SK-N-SH treated with all-trans-retinoic acid at 6 μM for 48 hours (cell line): ENCODE results near the gene DIAPH3.

Source experiments
- ATAC-seq: fragments of 200-7000 bp; cut with Tn5 transposase; 3 replicates; pipeline ENCODE4 v1.9.1; 2020; ENCODE audit warnings: mild to moderate bottlenecking, moderate library complexity
- BACH2 ChIP-seq: fragments of 250-450 bp; sonication (Bioruptor Pico); IDR thresholded peaks from 2 replicates; pipeline ENCODE4 v1.9.0; 2021; ENCODE audit warnings: mild to moderate bottlenecking, borderline replicate concordance
- CSDC2 ChIP-seq: fragments of 250-450 bp; sonication (Bioruptor Pico); IDR thresholded peaks from 2 replicates; pipeline ENCODE4 v1.5.0; 2020; ENCODE audit warnings: mild to moderate bottlenecking, moderate library complexity
- ESRRG ChIP-seq: fragments of 250-450 bp; sonication (Bioruptor Pico); IDR thresholded peaks from 2 replicates; pipeline ENCODE4 v1.6.1; 2021; ENCODE audit warnings: mild to moderate bottlenecking
- GLIS3 ChIP-seq: fragments of 250-450 bp; sonication (Bioruptor Pico); IDR thresholded peaks from 2 replicates; pipeline ENCODE4 v1.5.0; 2020; ENCODE audit warnings: mild to moderate bottlenecking, moderate library complexity
- ISL1 ChIP-seq: fragments of 250-450 bp; sonication (Bioruptor Pico); IDR thresholded peaks from 2 replicates; pipeline ENCODE4 v2.1.2; 2022; ENCODE audit warnings: mild to moderate bottlenecking, moderate library complexity
- OSR1 ChIP-seq: fragments of 250-450 bp; sonication (Bioruptor Pico); IDR thresholded peaks from 2 replicates; pipeline ENCODE4 v1.8.0; 2022; ENCODE audit warnings: moderate library complexity, mild to moderate bottlenecking, inconsistent platforms
- PPARA ChIP-seq: fragments of 250-450 bp; sonication (Bioruptor Pico); IDR thresholded peaks from 2 replicates; pipeline ENCODE4 v1.5.0; 2020; ENCODE audit warnings: mild to moderate bottlenecking, borderline replicate concordance
- RARB ChIP-seq: fragments of 250-450 bp; sonication (Bioruptor Pico); IDR thresholded peaks from 2 replicates; pipeline ENCODE4 v1.8.0; 2021; ENCODE audit warnings: mild to moderate bottlenecking, moderate library complexity
- SNAI2 ChIP-seq: fragments of 250-450 bp; sonication (Bioruptor Pico); IDR thresholded peaks from 2 replicates; pipeline ENCODE4 v1.5.0; 2020; ENCODE audit warnings: mild to moderate bottlenecking, moderate library complexity
- TCF4 ChIP-seq: fragments of 250-450 bp; sonication (Bioruptor Pico); IDR thresholded peaks from 2 replicates; pipeline ENCODE4 v1.8.0; 2021; ENCODE audit warnings: mild to moderate bottlenecking, moderate library complexity, borderline replicate concordance
- ZC3H10 ChIP-seq: fragments of 250-450 bp; sonication (Bioruptor Pico); IDR thresholded peaks from 2 replicates; pipeline ENCODE4 v1.5.1; 2021; ENCODE audit warnings: mild to moderate bottlenecking, moderate library complexity
- ZFP3 ChIP-seq: fragments of 250-450 bp; sonication (Bioruptor Pico); IDR thresholded peaks from 2 replicates; pipeline ENCODE4 v1.5.0; 2020; ENCODE audit warnings: mild to moderate bottlenecking, moderate library complexity
- ZFP30 ChIP-seq: fragments of 450-650 bp; formaldehyde crosslinking; IDR thresholded peaks from 2 replicates; pipeline ENCODE4 v1.5.0; 2022; ENCODE audit warnings: mild to moderate bottlenecking, moderate library complexity
- ZNF565 ChIP-seq: fragments of 450-650 bp; formaldehyde crosslinking; conservative IDR thresholded peaks from 2 replicates; pipeline ENCODE4 v1.5.0; 2020; ENCODE audit warnings: low read depth, mild to moderate bottlenecking, moderate library complexity
- ZNF8 ChIP-seq: fragments of 450-650 bp; formaldehyde crosslinking; IDR thresholded peaks from 2 replicates; pipeline ENCODE4 v1.5.0; 2020; ENCODE audit warnings: mild to moderate bottlenecking, moderate library complexity
- TF ChIP-seq, protein P1 (sequence below): fragments of 250-450 bp; sonication (Bioruptor Pico); IDR thresholded peaks from 2 replicates; pipeline ENCODE4 v1.5.1; 2021; ENCODE audit warnings: mild to moderate bottlenecking, moderate library complexity
- TF ChIP-seq, protein P2 (sequence below): fragments of 250-450 bp; sonication (Bioruptor Pico); IDR thresholded peaks from 2 replicates; pipeline ENCODE4 v1.8.0; 2020; ENCODE audit warnings: mild to moderate bottlenecking, moderate library complexity, borderline replicate concordance
- TF ChIP-seq, protein P3 (sequence below): fragments of 250-450 bp; sonication (Bioruptor Pico); IDR thresholded peaks from 2 replicates; pipeline ENCODE4 v1.8.0; 2021; ENCODE audit warnings: low read depth, mild to moderate bottlenecking, moderate library complexity, borderline replicate concordance
- TF ChIP-seq, protein P4 (sequence below): fragments of 250-450 bp; sonication (Bioruptor Pico); IDR thresholded peaks from 2 replicates; pipeline ENCODE4 v1.5.1; 2020; ENCODE audit warnings: low read depth, mild to moderate bottlenecking, moderate library complexity
- TF ChIP-seq, protein P5 (sequence below): fragments of 250-450 bp; sonication (Bioruptor Pico); IDR thresholded peaks from 2 replicates; pipeline ENCODE4 v1.5.0; 2020; ENCODE audit warnings: mild to moderate bottlenecking, moderate library complexity

The DIAPH3 gene

DNA sequence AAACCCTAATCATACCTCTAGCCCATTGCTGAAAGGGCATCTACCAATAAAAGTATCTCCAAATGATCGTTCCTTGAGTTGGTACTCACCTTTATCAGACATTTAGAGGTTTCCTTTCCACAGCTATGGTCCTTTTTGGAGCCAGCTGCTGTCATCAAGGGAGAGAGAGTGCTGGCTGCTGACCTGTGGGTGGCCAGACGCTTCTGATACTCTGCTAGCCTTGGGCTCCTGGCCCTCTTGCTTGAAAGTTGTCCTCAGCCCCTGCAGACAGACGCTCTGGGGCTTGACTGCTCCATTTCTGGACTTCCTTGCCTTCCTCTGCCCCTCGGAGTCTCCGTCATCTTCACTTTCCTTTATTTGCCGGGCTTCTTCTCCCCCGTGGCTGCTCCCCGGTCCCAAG lies 499.1 kb downstream of the DIAPH3 start:
- ATAC-seq = no peak
- TF ChIP-seq, protein P1, sequence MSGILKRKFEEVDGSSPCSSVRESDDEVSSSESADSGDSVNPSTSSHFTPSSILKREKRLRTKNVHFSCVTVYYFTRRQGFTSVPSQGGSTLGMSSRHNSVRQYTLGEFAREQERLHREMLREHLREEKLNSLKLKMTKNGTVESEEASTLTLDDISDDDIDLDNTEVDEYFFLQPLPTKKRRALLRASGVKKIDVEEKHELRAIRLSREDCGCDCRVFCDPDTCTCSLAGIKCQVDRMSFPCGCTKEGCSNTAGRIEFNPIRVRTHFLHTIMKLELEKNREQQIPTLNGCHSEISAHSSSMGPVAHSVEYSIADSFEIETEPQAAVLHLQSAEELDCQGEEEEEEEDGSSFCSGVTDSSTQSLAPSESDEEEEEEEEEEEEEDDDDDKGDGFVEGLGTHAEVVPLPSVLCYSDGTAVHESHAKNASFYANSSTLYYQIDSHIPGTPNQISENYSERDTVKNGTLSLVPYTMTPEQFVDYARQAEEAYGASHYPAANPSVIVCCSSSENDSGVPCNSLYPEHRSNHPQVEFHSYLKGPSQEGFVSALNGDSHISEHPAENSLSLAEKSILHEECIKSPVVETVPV (CRISPR knock-in tag) = no peak
- no peak for TF ChIP-seq PPARA (CRISPR knock-in tag)
- TF ChIP-seq, protein P2, sequence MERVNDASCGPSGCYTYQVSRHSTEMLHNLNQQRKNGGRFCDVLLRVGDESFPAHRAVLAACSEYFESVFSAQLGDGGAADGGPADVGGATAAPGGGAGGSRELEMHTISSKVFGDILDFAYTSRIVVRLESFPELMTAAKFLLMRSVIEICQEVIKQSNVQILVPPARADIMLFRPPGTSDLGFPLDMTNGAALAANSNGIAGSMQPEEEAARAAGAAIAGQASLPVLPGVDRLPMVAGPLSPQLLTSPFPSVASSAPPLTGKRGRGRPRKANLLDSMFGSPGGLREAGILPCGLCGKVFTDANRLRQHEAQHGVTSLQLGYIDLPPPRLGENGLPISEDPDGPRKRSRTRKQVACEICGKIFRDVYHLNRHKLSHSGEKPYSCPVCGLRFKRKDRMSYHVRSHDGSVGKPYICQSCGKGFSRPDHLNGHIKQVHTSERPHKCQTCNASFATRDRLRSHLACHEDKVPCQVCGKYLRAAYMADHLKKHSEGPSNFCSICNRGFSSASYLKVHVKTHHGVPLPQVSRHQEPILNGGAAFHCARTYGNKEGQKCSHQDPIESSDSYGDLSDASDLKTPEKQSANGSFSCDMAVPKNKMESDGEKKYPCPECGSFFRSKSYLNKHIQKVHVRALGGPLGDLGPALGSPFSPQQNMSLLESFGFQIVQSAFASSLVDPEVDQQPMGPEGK (CRISPR knock-in tag) = no peak
- no peak for TF ChIP-seq GLIS3 (CRISPR knock-in tag)
- TF ChIP-seq ZC3H10 = no peak
- TF ChIP-seq ZFP3 (CRISPR knock-in tag) = no peak
- TF ChIP-seq ESRRG (CRISPR knock-in tag) = no peak
- TF ChIP-seq ZNF8 (CRISPR knock-in tag) = no peak

DNA sequence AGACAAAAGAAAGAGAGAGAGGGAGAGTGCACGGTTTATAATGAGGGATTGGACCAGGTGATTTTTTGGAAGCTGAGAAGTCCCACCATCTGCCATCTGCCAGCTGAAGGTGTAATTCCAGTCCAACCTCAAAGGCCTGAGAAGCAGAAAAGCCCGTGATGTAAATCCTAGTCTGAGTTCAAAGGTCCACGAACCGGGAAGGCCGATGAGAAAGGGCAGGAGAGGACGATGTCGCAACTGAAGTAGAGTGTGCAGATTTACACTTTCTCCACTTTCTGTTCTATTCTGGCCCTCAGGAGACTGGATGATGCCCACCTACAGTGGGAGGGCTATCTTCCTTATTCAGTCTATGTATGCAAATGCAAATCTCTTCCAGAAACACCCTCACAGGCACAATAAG lies 500.0 kb downstream of the DIAPH3 start:
- TF ChIP-seq, protein P3, sequence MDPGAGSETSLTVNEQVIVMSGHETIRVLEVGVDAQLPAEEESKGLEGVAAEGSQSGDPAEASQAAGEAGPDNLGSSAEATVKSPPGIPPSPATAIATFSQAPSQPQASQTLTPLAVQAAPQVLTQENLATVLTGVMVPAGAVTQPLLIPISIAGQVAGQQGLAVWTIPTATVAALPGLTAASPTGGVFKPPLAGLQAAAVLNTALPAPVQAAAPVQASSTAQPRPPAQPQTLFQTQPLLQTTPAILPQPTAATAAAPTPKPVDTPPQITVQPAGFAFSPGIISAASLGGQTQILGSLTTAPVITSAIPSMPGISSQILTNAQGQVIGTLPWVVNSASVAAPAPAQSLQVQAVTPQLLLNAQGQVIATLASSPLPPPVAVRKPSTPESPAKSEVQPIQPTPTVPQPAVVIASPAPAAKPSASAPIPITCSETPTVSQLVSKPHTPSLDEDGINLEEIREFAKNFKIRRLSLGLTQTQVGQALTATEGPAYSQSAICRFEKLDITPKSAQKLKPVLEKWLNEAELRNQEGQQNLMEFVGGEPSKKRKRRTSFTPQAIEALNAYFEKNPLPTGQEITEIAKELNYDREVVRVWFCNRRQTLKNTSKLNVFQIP (CRISPR knock-in tag) = no peak
- TF ChIP-seq SNAI2 (no peak), ZNF565 (no peak), TCF4 (CRISPR knock-in tag) (no peak), ZFP30 (CRISPR knock-in tag) (no peak), BACH2 (CRISPR knock-in tag) (no peak), ISL1 (CRISPR knock-in tag) (no peak), ZFP3 (CRISPR knock-in tag) (no peak), RARB (no peak), CSDC2 (no peak), ZNF8 (CRISPR knock-in tag) (no peak), ZC3H10 (no peak)
- TF ChIP-seq, protein P1 (CRISPR knock-in tag) = no peak
- TF ChIP-seq, protein P2 (CRISPR knock-in tag) = no peak
- TF ChIP-seq, all 23 proteins: peak for 0
- ATAC-seq = no peak

DNA sequence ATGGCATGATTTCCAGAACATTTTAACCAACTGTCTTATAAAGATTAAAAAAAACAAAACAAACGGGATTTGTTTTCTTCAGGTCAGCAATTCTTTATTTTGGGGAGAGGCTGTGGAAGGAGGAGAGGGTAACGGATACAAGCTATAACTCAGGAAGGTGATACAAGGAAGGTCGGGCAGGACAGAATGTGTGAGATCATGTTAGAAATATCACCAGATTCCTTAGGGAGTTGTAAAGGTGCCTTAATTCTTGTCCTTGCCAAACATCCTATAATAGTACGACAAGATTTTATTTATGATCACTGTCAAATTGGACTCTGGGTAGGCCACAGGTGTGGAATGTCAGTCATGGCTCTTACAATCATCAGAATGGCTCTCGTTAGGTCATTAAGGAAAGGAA lies 503.1 kb downstream of the DIAPH3 start:
- ATAC-seq = no peak
- TF ChIP-seq, protein P4, sequence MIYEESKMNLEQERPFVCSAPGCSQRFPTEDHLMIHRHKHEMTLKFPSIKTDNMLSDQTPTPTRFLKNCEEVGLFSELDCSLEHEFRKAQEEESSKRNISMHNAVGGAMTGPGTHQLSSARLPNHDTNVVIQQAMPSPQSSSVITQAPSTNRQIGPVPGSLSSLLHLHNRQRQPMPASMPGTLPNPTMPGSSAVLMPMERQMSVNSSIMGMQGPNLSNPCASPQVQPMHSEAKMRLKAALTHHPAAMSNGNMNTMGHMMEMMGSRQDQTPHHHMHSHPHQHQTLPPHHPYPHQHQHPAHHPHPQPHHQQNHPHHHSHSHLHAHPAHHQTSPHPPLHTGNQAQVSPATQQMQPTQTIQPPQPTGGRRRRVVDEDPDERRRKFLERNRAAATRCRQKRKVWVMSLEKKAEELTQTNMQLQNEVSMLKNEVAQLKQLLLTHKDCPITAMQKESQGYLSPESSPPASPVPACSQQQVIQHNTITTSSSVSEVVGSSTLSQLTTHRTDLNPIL (CRISPR knock-in tag) = no peak
- TF ChIP-seq ZFP3 (CRISPR knock-in tag) = no peak
- TF ChIP-seq, protein P5, sequence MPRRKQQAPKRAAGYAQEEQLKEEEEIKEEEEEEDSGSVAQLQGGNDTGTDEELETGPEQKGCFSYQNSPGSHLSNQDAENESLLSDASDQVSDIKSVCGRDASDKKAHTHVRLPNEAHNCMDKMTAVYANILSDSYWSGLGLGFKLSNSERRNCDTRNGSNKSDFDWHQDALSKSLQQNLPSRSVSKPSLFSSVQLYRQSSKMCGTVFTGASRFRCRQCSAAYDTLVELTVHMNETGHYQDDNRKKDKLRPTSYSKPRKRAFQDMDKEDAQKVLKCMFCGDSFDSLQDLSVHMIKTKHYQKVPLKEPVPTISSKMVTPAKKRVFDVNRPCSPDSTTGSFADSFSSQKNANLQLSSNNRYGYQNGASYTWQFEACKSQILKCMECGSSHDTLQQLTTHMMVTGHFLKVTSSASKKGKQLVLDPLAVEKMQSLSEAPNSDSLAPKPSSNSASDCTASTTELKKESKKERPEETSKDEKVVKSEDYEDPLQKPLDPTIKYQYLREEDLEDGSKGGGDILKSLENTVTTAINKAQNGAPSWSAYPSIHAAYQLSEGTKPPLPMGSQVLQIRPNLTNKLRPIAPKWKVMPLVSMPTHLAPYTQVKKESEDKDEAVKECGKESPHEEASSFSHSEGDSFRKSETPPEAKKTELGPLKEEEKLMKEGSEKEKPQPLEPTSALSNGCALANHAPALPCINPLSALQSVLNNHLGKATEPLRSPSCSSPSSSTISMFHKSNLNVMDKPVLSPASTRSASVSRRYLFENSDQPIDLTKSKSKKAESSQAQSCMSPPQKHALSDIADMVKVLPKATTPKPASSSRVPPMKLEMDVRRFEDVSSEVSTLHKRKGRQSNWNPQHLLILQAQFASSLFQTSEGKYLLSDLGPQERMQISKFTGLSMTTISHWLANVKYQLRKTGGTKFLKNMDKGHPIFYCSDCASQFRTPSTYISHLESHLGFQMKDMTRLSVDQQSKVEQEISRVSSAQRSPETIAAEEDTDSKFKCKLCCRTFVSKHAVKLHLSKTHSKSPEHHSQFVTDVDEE (CRISPR knock-in tag) = no peak
- no peak for TF ChIP-seq OSR1
- no peak for TF ChIP-seq ZC3H10
- no peak for TF ChIP-seq ESRRG (CRISPR knock-in tag)
- no peak for TF ChIP-seq GLIS3 (CRISPR knock-in tag)
- TF ChIP-seq RARB = no peak
- TF ChIP-seq TCF4 (CRISPR knock-in tag) = no peak
- TF ChIP-seq ZNF565 = no peak
- TF ChIP-seq, protein P1 (CRISPR knock-in tag) = no peak
- TF ChIP-seq ZFP30 (CRISPR knock-in tag) = no peak
- TF ChIP-seq, protein P2 (CRISPR knock-in tag) = no peak
